SHP77 (cell line): Measurements from ENCODE around the gene SH3TC2.
A peak's percentile ranks its signal among the peaks of the same experiment; 100 is the strongest.

Experiments
- DNase-seq, 2 experiments: peaks; one replicate each; lab custom pipeline; 2025; lab: John Stamatoyannopoulos, UW

Gene SH3TC2

DNA sequence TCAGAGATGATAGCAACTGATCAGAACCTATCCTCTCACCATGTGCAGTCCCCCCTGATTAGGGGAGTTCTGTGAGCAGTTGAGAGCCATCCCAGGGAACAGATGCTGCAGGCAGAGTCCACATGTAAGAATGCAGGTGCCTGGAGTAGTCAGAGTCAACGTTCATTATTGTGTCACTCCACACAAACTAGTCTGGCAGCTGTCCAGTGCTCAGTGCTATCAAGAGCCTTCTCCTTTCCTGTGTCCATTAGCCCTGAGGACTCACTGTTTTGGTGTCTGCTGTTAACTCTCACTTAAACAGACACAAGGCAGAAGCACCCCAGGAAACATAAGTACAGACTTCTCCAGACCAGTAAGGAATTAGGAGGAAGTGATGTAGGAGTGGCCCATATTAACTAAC, 2.5 kb downstream of the SH3TC2 start:
- DNase-seq, result peak; percentile 20 to 60

DNA sequence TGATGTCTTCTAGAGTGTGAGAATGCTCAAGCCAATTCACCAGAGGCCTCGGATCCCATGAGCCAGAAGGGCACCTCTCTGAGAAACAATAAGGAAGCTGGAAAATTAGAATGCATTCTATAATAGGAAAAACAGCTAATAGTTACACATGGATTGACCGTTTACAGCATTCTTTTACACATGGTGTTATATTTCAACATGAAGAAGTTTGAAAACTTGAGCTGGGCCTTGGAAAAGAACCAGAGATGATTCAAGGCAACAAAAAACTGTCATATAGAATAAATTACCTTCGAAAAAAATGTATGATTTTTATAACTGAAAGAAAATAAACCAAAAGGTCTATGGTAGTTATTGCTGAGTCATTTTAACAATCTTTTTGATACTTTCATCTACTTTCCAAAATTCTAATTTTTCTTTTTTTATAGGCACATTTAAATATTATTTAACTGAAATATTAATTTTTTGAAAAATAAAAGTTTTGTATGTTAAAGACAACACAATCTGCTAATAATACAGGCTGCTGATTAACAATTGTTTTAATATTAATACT, 6.2 kb downstream of the SH3TC2 start:
- DNase-seq, result no peak

DNA sequence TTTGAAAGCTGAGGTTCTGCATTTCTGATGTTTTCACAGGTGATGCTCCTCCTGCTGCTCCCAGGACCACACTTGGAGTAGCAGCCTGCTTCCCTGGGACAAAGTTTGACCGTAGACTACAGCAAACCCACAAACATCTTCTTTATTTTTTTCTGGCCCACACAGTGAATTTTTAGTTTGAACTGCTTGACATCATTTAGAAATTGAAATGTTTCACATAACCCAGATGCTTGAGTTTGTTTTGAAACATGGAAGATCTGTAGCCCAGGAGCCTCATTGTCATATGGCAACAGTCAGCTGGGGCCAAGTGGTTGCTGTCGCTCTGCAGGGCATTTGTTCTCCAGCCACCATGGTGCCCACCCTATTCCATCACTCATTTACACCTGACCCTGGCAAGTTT, 8.4 kb downstream of the SH3TC2 start:
- DNase-seq, result no peak

DNA sequence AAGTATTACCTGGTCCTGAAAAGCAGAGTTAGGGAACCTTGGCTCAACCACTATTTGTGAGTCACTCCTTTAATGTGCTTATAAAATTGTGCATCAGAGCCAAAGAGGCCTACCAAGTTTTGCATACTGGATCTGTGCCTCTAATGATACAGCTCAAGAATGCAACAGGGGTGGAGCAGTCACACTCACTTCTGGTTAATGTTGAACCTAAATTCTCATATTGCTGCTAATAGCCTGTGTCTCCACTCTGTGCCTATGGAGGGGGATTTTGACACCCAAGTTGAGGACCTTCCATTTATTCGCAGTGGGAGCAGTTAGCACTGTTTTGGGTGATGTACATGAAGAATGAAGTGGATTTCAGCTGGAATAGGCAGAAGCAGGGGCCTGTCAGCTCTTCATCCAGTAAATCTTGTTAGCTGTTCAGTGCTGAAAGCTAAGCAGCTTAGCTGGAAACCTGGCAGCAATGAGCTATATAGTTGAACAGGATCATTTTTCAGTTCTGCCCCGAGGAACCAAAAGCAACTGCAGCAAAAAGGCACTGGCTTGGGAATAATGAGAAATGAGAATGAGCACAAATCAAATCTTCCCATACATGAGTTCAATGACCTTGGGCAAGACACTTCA, 9.7 kb downstream of the SH3TC2 start:
- no peak for DNase-seq

DNA sequence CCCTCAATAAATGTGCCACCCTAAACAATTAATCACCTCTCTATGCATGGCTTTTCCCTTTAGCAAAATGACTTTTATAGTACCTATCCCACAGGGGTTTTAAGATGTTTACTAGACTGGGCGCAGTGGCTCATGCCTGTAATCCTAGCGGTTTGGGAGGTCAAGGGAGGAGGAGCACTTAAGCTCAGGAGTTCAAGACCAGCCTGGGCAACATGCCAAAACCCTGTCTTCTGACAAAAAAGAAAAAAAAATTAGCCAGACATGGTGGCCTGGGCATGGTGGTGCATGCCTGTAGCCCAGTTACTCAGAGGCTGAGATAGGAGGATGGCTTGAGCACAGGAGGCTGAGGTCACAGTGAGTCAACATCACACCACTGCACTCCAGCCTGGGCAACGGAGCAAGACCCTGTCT, 13.5 kb downstream of the SH3TC2 start:
- no peak for DNase-seq

DNA sequence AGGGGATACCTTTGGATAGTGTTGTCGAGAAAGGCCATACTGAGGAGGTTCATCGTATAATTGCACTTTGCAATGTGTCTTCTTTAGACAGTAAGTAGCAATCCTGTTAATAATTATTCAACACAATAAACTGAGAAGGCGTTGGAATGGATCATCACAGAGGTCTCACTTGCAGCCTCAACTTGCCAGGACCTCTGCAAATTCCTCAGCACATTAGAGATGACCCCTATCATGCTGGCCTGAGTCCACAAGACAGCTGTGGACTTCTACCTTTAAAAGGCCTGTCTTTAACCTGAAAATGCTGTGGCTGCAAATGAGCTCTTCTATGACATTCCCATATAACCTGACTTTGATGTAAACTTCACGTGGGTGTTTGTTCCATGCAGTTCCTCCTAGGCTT, 14.1 kb downstream of the SH3TC2 start:
- DNase-seq, result no peak

DNA sequence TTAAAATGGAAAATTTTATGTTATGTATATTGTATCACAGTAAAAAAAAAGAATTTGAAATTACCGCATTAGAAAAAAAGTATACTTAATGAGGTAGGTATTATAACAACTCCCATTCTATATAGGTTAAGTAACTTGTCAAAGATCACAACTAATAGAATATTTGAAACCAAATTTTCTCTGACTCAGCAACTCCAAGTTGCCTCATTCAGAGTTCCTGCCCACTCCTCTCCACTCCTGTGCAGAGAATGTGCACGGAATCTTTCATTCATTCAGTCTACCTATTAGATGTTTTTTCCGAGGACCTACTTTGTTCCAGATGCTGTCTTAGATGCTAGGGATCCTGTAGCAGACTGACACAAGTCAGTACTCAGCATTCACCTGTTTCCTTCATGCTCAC, 15.4 kb downstream of the SH3TC2 start:
- no peak for DNase-seq

DNA sequence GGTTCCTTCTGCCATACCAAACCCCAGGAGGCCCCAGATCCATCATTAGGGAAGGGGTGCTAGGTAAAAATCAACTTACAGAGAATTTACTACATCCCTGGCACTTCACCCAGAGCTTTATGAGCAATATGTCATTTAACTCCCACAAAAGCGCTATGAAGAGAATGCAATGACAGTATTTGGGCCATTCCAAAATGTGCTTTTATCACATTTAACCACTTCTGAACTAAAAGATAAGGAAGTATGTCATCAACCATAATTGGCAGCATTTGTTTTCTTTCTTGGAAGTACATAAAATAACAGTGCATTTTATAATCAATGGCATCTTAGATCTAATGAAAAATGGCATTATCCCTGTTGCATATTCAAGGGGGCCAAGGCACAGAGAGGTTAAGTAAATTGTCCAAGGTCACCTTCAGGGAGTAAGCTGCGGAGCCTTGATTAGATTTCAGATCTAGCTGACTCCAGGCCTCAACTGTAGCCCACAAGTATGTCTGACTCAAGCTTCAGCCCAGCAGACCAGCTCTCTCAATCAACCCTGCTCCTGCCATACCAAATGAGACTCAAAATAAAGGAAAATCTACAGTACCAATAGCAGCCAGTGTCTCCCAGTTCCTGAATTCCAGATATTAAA, 16.5 kb downstream of the SH3TC2 start:
- no peak for DNase-seq

DNA sequence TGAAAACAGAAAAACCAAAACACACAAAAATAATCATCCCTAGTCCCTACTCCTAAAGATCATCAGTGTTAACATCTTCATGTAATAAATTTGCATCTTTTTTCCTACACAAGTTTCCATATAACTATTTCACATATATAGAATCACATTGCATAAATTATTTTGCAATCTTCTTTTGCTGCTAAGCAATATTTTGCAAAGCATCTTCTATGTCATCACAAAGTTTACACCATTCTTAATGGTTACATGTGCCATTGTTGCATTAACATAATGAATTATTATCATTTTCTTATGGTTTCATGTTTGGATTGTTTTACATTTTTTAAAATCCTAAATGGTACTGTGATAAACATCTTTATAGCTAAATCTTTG, 17.8 kb downstream of the SH3TC2 start:
- no peak for DNase-seq

DNA sequence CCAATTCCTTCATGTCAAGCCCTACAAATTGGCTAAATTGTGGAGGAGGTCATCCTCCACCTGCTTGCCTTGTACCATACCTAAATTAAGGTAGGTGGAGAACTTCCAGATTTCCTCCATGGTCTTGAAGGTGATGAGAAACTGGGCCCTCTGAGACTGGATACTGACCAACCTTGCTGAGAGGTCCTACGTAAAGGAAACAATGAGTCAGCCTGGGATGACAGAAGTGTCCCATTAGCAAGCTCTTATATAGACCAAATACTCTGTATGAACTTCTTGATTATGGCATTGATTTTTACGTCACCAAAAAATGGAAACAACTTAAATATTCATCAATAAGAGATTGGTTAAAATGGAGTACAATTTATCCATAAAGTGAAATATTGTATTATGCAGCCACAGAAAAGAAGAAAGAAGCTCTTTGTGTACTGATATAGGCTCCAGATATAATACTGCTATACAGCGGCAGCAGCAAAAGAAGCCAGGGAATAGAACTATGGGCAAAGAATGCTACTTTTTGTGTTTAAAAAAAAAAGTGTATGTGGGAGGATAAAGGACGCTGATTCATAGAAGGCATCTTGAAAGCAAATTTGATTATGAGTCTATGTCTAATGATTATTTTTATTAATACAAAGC, 18.3 kb downstream of the SH3TC2 start:
- DNase-seq, result no peak

DNA sequence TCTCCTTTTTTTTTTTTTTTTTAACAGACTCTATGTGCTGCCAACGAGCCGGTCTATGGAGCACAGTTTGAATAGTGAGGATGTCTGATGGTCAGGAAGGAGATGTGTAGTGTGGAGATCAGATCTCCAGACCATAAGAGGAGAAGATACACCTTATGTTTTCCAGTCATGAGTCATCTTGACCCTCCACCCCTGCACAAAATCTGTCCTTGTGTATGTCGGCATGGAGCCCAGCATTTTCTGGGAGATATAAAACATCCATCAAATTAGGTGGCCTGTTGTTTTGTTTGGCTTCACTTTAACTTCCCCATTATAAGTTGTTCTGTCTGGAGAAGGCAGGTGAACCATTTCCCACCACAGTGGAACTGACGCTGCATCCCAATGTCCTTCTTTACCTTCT, 19.2 kb downstream of the SH3TC2 start:
- DNase-seq, result no peak

DNA sequence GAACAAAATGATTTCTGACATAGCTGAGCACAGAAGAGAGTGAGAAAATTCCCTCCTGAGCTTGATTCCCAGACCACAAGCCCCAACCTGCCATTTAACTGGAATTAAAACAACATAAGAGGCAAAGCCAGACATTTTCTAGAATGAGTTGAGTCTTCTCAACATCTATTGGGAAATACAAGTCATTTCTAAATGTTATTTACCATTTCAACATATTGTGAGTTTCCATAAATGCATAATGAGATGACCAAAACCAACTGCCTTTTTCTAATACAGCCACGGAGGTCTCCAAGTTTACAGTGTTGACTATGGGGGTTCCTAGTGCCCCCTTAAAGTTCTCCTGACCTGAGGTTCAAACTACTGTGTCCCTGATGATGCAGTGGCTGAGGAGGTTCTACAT, 20.0 kb downstream of the SH3TC2 start:
- no peak for DNase-seq

DNA sequence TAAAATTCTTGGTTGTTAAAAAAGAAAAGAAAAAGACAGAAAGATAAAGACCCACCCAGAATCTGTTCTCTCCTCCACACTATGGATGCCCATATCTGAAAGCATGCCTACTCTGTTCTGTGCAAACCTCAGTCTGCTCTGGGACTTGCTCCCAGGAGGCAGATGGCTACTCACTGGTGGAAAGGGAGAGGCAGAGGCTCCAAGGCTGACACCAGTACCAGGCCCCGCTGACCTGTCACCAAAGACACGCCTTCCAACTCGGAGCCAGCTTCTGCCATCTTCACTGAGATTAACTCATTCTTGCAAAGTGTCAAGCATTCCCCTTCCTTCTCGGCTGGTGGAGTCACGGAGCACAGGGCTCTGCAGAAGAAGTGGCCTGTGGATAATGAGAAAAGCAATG, 21.6 kb downstream of the SH3TC2 start:
- DNase-seq, result no peak

DNA sequence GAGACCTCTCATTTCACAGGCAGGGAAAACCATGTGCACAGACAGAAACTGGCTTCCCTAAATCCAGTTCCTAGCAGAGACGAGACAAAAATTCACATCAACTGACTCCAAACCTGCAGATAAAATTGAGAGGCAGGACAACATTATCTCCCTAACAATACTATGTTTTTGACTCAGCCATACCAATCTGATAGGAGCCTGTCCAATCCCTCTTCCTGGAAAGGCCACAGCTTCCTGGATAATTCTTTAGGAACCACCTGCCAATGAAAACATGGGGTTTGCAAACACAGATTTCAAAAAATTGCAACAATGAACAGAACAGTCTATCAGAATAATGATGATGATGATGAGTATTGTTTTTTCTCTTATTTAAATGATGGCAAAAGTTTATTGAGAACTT, 22.4 kb downstream of the SH3TC2 start:
- no peak for DNase-seq

DNA sequence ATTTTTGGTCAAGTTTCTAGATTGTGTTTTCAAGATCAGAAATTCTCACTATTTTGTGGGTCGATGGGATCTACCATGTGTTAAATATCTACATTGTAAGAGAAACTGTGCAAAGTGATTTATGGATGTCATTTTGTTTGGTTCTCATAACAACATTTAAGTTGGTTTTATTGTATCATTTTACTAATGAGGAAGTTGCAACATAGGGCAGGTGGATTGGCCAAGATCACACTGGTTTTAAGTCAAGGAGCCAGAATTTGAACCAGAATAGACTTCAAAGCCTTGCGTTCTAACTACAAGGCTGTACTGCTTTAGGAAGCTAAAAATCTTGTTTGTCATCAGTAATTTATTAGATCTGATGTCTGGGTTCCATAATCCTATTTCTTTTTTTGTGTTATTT, 23.4 kb downstream of the SH3TC2 start:
- no peak for DNase-seq

DNA sequence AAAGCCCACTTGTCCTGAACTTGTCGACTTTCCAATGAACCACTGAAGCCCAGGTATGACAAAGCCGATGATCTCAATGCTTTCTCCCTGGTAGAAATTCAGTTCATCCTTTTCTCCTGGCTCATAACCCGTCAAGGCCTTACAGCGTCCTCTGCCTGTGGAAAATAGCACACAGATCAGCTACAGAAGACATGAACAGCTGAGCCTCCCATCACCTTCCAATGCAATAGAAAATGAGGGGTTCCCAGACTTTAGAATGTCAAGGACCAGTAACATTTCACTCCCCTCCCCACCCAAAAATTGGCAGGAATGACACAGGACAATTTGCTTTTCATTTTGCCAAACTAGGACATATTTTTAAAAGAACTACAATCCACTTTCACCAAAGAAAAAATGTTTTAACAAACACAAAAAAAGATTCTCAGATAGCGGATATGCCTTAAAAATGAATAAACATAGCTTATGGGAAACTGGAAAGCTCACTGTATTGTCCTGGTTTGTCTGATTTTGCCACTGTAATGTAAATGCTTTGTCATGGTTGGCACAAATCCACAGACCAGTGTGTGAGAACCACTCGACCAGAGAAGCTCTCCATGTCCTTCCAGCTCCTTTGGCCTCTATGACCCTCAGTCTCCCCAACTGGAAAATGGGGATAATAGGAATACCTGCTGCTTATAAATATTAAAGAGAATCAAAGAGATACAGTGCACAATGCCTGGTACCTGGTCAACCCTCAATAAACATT, 24.4 kb downstream of the SH3TC2 start:
- no peak for DNase-seq

DNA sequence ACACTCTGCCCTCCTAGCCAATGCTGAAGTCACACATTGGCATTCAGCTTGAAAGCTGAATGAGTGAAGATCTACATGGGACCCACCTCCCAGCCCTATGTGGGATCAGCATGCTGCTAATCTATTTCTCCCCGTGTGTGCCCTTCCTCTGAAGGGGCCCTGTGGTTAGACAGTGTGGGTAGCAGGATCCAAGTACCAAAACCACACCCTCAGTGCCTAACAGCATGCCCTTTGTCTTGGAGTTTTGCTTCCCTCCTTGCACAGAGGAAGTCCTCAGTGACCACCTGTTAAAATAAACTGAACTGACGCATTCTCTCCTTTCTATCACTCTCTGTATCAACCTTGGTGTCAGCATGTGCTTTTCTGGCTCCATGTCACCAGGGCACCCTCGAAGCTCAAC, 25.0 kb downstream of the SH3TC2 start:
- DNase-seq, result no peak

DNA sequence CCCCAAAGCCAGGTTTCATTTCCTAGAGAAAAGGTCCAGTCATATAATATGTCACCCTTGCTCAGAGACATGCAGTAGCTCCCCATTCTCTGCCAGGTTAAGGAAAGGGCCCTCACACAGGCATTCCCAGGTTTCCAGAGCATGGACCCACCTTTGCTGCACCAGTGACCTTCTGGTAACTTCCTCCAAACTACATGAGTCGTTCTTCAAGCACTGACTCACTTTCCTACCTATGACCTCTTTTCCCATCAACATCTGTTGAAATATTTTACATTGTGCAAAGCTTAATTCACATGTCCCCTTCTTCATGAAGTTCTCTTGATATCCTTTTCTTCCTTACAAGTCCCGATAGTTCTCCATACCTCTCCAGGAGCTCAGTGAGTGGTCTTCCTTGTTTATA, 25.9 kb downstream of the SH3TC2 start:
- no peak for DNase-seq

DNA sequence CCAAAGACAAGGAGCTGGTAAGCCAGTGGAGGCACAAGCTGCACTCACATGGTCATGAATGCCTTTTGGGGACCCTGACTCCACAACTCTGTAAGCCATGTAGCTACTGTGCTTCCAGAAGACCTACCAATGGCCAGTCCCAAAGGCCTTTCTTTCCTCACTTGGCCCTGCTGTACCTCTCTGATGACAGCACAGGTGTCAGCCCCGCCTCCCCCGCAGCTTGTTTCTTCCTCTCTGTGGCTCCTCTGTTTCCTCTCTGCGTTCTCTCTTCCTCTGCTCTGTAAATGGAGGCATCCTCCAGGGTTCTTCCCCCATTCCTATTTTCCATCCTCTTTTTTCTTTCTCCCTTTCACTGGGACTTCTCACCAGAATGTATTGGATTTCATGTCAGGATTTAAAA, 26.7 kb downstream of the SH3TC2 start:
- DNase-seq, result no peak

DNA sequence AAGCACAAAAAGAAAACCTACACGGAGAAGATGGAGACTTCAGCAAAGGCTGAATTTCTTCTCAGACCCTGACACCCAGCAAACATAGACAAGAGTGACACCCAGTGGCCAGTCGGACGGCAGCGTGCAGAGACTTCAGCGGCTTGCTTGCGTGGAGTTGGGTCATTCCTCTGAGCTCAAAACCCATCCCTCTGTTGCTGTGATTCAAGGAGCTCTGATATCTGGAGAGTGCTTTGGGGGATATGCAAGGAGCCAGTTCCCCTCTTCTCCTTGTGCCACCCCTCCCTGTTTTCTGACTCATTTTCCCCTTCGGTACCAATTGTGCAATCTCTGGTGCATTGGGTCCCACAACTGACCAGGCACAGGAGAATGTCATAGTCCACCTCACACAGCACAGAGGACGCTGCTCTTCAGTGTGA, 27.5 kb downstream of the SH3TC2 start:
- peak; percentile 28 to 67 for DNase-seq

DNA sequence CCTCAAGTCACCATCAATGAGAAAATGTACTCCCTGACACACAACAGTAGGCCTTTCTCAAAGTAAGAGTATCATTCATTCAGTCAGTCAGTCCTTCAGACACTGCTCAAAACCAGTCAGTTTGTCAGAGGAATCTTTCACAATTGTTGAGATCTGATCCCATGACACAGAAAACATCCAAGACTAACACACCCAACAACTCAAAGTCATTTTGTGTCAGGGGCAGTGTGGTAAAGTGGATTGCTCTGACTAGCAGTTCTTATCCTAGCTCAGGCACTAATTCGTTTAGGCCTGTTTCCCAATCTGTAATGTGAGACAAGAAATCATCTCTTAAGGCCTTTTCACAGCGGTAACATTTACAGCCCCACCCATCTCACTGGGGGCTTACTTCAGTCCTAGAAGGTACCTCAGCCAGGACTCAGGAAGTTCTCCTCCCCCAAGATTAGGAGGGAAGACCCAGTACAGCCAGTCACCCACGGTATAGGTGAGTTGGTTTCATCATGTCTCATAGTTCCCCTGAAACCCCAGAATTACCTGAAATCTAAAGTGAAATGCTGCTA, 31.9 kb downstream of the SH3TC2 start:
- no peak for DNase-seq

DNA sequence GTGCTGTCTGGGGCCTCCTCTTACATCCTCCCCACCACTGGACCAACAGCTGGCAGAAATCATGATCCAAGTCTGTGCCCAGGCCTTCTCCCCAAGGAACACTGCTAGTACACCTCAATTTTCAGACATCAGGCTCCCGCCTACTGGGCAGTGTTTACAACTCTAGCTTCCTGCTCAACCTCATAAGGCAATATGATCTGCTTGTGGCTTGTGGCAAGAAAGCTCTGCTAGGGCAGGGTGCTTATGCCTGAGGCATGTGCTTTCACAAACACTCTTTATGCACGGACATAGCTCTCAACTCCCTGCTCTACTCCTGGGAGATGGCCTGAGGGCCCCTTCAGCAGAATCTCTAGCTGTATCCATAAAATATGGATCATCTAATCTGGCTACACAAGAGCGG, 32.5 kb downstream of the SH3TC2 start:
- no peak for DNase-seq

DNA sequence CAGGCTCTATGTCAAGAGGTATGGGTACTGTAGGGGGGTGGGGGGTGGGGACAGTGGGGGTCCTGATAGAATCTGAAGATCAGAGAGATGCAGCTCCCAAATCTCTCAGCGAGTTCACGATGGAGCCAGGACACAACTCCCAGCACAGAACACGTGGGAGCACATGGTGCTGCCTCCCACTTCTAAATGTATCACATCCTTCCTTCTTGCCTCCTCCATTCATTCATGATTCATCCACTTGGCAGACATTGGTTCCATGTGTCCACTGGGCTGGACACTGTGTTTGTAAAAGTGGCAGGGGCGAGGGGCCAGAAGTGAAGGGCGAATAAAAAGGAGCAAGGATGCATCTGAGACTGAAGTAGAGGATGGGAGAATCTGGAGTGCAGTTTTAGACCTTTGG, 33.9 kb downstream of the SH3TC2 start:
- DNase-seq, result no peak
